IMR-90 (cell line): ENCODE measurements around the gene TNIP2. TPM values are rescaled to one million over a fixed set of nuclear protein-coding genes. Genes with fewer than 3 reads are reported as not detected.

Experiments used
- ATAC-seq: fragments of 200-7000 bp; cut with Tn5 transposase; 2 replicates; pipeline ENCODE4 v1.9.1; 2020; ENCODE audit warnings: low read depth, mild to moderate bottlenecking, moderate library complexity
- BruUV-seq: library from RNA; stranded (reverse); fragments of 400-500 nt; replicated peaks from 2 replicates; lab custom pipeline; 2021; lab: Mats Ljungman, UMichigan
- CTCF ChIA-PET: fragments of 300-600 bp; formaldehyde crosslinking; extraction: SDS; loops from one replicate; lab custom pipeline; 2021; ENCODE audit warnings: antibody characterized with exemption; lab: Yijun Ruan, JAX
- POLR2A ChIA-PET: fragments of 300-600 bp; sonication (Branson Sonifier 250); formaldehyde crosslinking; loops from one replicate; lab custom pipeline; 2022; ENCODE audit warnings: antibody characterized with exemption; ENCODE audit not compliant: unreplicated experiment; lab: Charles Lee
- DNase-seq: peaks from one replicate; pipeline ENCODE4 v3.0.0; 2013
- H2AFZ ChIP-seq: replicated peaks from 2 replicates; pipeline ENCODE3; 2013; ENCODE audit warnings: low read length, mild to moderate bottlenecking; ENCODE audit not compliant: poor library complexity
- H2AK5ac ChIP-seq: 2 replicates; pipeline ENCODE4 v1.6.1; 2013; ENCODE audit warnings: low read depth, low read length, inconsistent platforms
- H2AK9ac ChIP-seq: replicated peaks from 2 replicates; pipeline ENCODE3; 2013; ENCODE audit warnings: mild to moderate bottlenecking, low read depth, low read length, moderate library complexity; ENCODE audit not compliant: poor library complexity
- H2BK120ac ChIP-seq: 2 replicates; pipeline ENCODE4 v1.6.1; 2013; ENCODE audit warnings: low read depth, low read length, inconsistent platforms
- H2BK15ac ChIP-seq: 3 replicates; pipeline ENCODE4 v1.6.1; 2013; ENCODE audit warnings: low read depth, low read length, inconsistent platforms
- H2BK20ac ChIP-seq: 2 replicates; pipeline ENCODE4 v1.6.1; 2013; ENCODE audit warnings: low read depth, mild to moderate bottlenecking, inconsistent platforms, low read length, moderate library complexity
- H2BK5ac ChIP-seq: 2 replicates; pipeline ENCODE4 v1.6.1; 2013; ENCODE audit warnings: mild to moderate bottlenecking, low read depth, low read length, inconsistent platforms; ENCODE audit not compliant: poor library complexity, severe bottlenecking
- H3K14ac ChIP-seq: replicated peaks from 2 replicates; pipeline ENCODE4 v1.6.1; 2013; ENCODE audit warnings: low read depth, low read length, inconsistent platforms
- H3K18ac ChIP-seq: 2 replicates; pipeline ENCODE4 v1.6.1; 2013; ENCODE audit warnings: low read depth, low read length, control low read depth
- H3K23ac ChIP-seq: 2 replicates; pipeline ENCODE4 v1.6.1; 2013; ENCODE audit warnings: low read depth, low read length, inconsistent platforms
- H3K27ac ChIP-seq: 2 replicates; pipeline ENCODE4 v1.5.1; 2013; ENCODE audit warnings: mild to moderate bottlenecking, control low read depth, low read length; ENCODE audit not compliant: insufficient read depth
- H3K27me3 ChIP-seq: 2 replicates; pipeline ENCODE4 v1.6.1; 2013; ENCODE audit warnings: low read length; ENCODE audit not compliant: control insufficient read depth, insufficient read depth
- H3K36me3 ChIP-seq: 2 replicates; pipeline ENCODE4 v1.6.1; 2013; ENCODE audit warnings: low read length, mixed read lengths; ENCODE audit not compliant: control insufficient read depth, insufficient read depth
- H3K4ac ChIP-seq: 2 replicates; pipeline ENCODE4 v1.6.1; 2013; ENCODE audit warnings: low read depth, low read length, inconsistent platforms
- H3K4me1 ChIP-seq: 2 replicates; pipeline ENCODE4 v1.6.1; 2013; ENCODE audit warnings: low read length, mixed read lengths; ENCODE audit not compliant: control insufficient read depth, insufficient read depth
- H3K4me2 ChIP-seq: 2 replicates; pipeline ENCODE4 v1.6.1; 2013; ENCODE audit warnings: low read depth, mild to moderate bottlenecking, control low read depth, low read length, moderate library complexity
- H3K4me3 ChIP-seq: 2 replicates; pipeline ENCODE4 v1.5.1; 2013; ENCODE audit warnings: low read depth, mild to moderate bottlenecking, control low read depth, low read length, moderate library complexity; ENCODE audit not compliant: insufficient read depth
- H3K56ac ChIP-seq: 2 replicates; pipeline ENCODE4 v1.6.1; 2013; ENCODE audit warnings: low read length, inconsistent platforms; ENCODE audit not compliant: insufficient read depth; ENCODE audit errors: extremely low read depth
- H3K79me1 ChIP-seq, 2 experiments: 2 replicates each; pipeline ENCODE4 v1.6.1; 2013; ENCODE audit warnings: low read length in 2 of 2, inconsistent platforms in 1 of 2, low read depth in 1 of 2
- H3K9ac ChIP-seq: 2 replicates; pipeline ENCODE4 v1.6.1; 2013; ENCODE audit warnings: low read depth, low read length, control low read depth
- H3K9me1 ChIP-seq: 2 replicates; pipeline ENCODE4 v1.6.1; 2013; ENCODE audit warnings: low read length, inconsistent platforms; ENCODE audit not compliant: insufficient read depth
- H3K9me3 ChIP-seq: 2 replicates; pipeline ENCODE4 v1.6.1; 2013; ENCODE audit warnings: low read length; ENCODE audit not compliant: control insufficient read depth, insufficient read depth
- H4K20me1 ChIP-seq: 2 replicates; pipeline ENCODE4 v1.6.1; 2013; ENCODE audit warnings: low read length, inconsistent platforms; ENCODE audit not compliant: insufficient read depth
- H4K5ac ChIP-seq: 2 replicates; pipeline ENCODE4 v1.6.1; 2013; ENCODE audit warnings: mild to moderate bottlenecking, low read depth, low read length, control low read depth
- H4K8ac ChIP-seq, 2 experiments: 2 replicates each; pipeline ENCODE4 v1.6.1; 2013; ENCODE audit warnings: low read depth in 2 of 2, low read length in 2 of 2, control low read depth in 1 of 2, inconsistent platforms in 1 of 2
- H4K91ac ChIP-seq: 2 replicates; pipeline ENCODE4 v1.6.1; 2013; ENCODE audit warnings: low read depth, low read length, inconsistent platforms; ENCODE audit not compliant: insufficient read depth
- CHD1 ChIP-seq: IDR thresholded peaks from 2 replicates; pipeline ENCODE4 v1.6.1; 2012; ENCODE audit warnings: low read depth, low read length, improper control_type of control experiment
- MAFK ChIP-seq: IDR thresholded peaks from 2 replicates; pipeline ENCODE4 v1.6.1; 2012; ENCODE audit warnings: low read depth, low read length, improper control_type of control experiment
- MXI1 ChIP-seq: IDR thresholded peaks from 2 replicates; pipeline ENCODE4 v1.6.1; 2012; ENCODE audit warnings: low read depth, mild to moderate bottlenecking, low read length, moderate library complexity, borderline replicate concordance
- RCOR1 ChIP-seq: IDR thresholded peaks from 2 replicates; pipeline ENCODE4 v1.6.1; 2012; ENCODE audit warnings: mild to moderate bottlenecking, low read length, improper control_type of control experiment; ENCODE audit not compliant: insufficient replicate concordance
- RFX5 ChIP-seq: IDR thresholded peaks from 2 replicates; pipeline ENCODE4 v1.8.0; 2012; ENCODE audit warnings: low read depth, mild to moderate bottlenecking, low read length, moderate library complexity
- SMC3 ChIP-seq: fragments of 150-350 bp; IDR thresholded peaks from 2 replicates; pipeline ENCODE4 v1.6.1; 2016; ENCODE audit warnings: low read depth, mild to moderate bottlenecking, antibody characterized with exemption, low read length, moderate library complexity
- WGBS, 2 experiments: methylation state at CpG; one replicate each; pipeline versions ENCODE4 v1.1.5 to v1.1.7; 2013; ENCODE audit warnings: missing lambda C conversion rate in 2 of 2; ENCODE audit not compliant: insufficient read length in 1 of 2; ENCODE audit errors: extremely low coverage in 2 of 2; 5-methylcytosine and 5-hydroxymethylcytosine counted together
- dilution Hi-C: fragments of 300-500 bp; cut with HindIII; formaldehyde crosslinking; loops from one replicate; pipeline ENCODE4 v1.14.3; 2018; ENCODE audit warnings: low sequenced_read_pairs; ENCODE audit not compliant: unreplicated experiment
- in situ Hi-C: fragments of 300-500 bp; cut with MboI; formaldehyde crosslinking; loops from 3 replicates; pipeline ENCODE4 v1.14.3; 2019; ENCODE audit warnings: low sequenced_read_pairs, inconsistent platforms, mixed read lengths
- intact Hi-C: fragments of 100-400 bp; cut with micrococcal nuclease; formaldehyde crosslinking; loops from 2 replicates; pipeline ENCODE4 v1.10.0; 2022
- polyA plus RNA-seq, 3 experiments: library from polyadenylated mRNA; depleted of rRNA; stranded (reverse); fragments of >200 nt; gene quantifications; 2 replicates each; pipeline ENCODE4 v1.2.3, GENCODE V29; 2012; ENCODE audit warnings: low replicate concordance in 1 of 3
- total RNA-seq: library from RNA; depleted of rRNA; stranded (reverse); fragments of >200 nt; gene quantifications from 2 replicates; pipeline ENCODE4 v1.2.3, GENCODE V29; 2012

The TNIP2 gene
- total and polyA plus RNA-seq, 2 of the 4 experiments (the other 2 are of a cell fraction) = 33.3 to 38.5 TPM

GRCh38 chr4:2795893-2796848 is 40.0 kb upstream of the TNIP2 start (continued):
- no peak for TF ChIP-seq MAFK
- no peak for TF ChIP-seq RCOR1
- TF ChIP-seq CHD1 = no peak

GRCh38 chr4:2795300-2795892 is 39.3 kb upstream of the TNIP2 start:
- H3K23ac ChIP-seq = peak overlapping the region; percentile 81; the same call in 1 of the 2 replicates
- 89% methylated on average over 5 of the region's 17 CpGs; no CpG with 5 or more reads in 1 of the 2 experiments for WGBS, 2 experiments
- H2AFZ ChIP-seq = peak overlapping the region; percentile 92
- H3K27me3 ChIP-seq = no peaks in the 10 kb centered on the region
- peak overlapping the region; percentile 98 for H3K4ac ChIP-seq
- H2BK20ac ChIP-seq = peak overlapping the region; percentile 9; the same call in 1 of the 2 replicates
- H2BK5ac ChIP-seq = peak overlapping the region; percentile 94
- H3K14ac ChIP-seq = no peak overlapping the region
- DNase-seq (no peak), ATAC-seq (no peak)
- peak overlapping the region; percentile 100 for H2AK9ac ChIP-seq
- TF ChIP-seq MXI1 (no peak), SMC3 (no peak), RFX5 (no peak)
- no peak overlapping the region for H3K4me3 ChIP-seq
- peaks cover 12 to 65% of the 10 kb centered on the region in 2 experiments; a peak in 3 of 4 replicates for H3K79me1 ChIP-seq
- no peak overlapping the region for H3K18ac ChIP-seq
- no peak overlapping the region for H3K9ac ChIP-seq
- no peaks in the 10 kb centered on the region for H3K36me3 ChIP-seq
- H2BK120ac ChIP-seq = peak overlapping the region; percentile 97
- no peak overlapping the region; the same call in 2 of the 3 replicates for H2BK15ac ChIP-seq
- BruUV-seq = no TSS peak
- peaks cover 46% of the 10 kb centered on the region for H3K4me1 ChIP-seq
- H3K56ac ChIP-seq = no peak overlapping the region
- H3K9me1 ChIP-seq = peaks cover 16% of the 10 kb centered on the region
- CTCF ChIA-PET = no interaction called here
- peak overlapping the region; percentile 38 to 97; a peak in 3 of 4 replicates for H4K8ac ChIP-seq
- POLR2A ChIA-PET = no interaction called here
- peak overlapping the region; percentile 99 for H2AK5ac ChIP-seq
- in situ Hi-C loops = no loop called here
- H4K5ac ChIP-seq = peak overlapping the region; percentile 98
- peak overlapping the region; percentile 85 for H3K27ac ChIP-seq
- H4K20me1 ChIP-seq = no peaks in the 10 kb centered on the region; the same call in 1 of the 2 replicates
- H4K91ac ChIP-seq = peak overlapping the region; percentile 93
- dilution Hi-C loops = no loop called here
- H3K9me3 ChIP-seq = no peaks in the 10 kb centered on the region
- intact Hi-C loops = no loop called here
- peak overlapping the region; percentile 91; the same call in 1 of the 2 replicates for H3K4me2 ChIP-seq
